ENCODE data around the gene PSMC3IP. TPM values are rescaled to one million over a fixed set of nuclear protein-coding genes. Genes with fewer than 3 reads are reported as not detected.

Gene PSMC3IP
- polyA plus RNA-seq, 1 donor from 2014 or later: 22.5 TPM

DNA sequence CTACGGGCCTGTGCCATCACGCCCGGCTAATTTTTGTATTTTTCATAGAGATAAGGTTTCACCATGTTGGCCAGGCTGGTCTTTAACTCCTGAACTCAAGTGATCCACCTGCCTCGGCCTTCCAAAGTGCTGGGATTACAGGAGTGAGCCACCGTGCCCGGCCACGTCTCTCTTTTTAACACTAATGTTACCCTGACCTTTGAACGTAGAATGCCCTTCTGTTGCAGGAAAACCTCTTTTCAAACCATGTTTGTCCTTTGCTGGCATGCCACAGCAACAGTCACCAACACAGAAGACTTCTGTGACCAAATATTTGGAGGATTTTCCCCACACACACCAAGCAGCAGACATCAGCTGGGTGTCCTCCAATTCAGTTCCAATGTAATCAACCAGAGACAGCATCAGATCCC lies 32.6 kb downstream of the PSMC3IP start:
- no peak overlapping the region for H3K9ac ChIP-seq (ENCODE audit: low read length)
- no peaks in the 10 kb centered on the region for H3F3A ChIP-seq (ENCODE audit: insufficient read depth, low read length, poor library complexity, severe bottlenecking)
- no peaks in the 10 kb centered on the region for H4K20me1 ChIP-seq (ENCODE audit: insufficient read depth)
- no peaks in the 10 kb centered on the region for H3K79me2 ChIP-seq (replicated peaks; ENCODE audit: insufficient read depth, low read length)
- no peaks in the 10 kb centered on the region for H3K27me3 ChIP-seq (ENCODE audit: insufficient read depth, low read depth, low read length)
- H3K9me3 ChIP-seq (ENCODE audit: low read length): no peaks in the 10 kb centered on the region
- H3K4me2 ChIP-seq (ENCODE audit: low read length): no peak overlapping the region
- H3K27ac ChIP-seq (ENCODE audit: low read length): no peak overlapping the region
- no peak overlapping the region for H2AFZ ChIP-seq (ENCODE audit: low read depth, low read length)
- H3K36me3 ChIP-seq (ENCODE audit: insufficient read depth, low read length): no peaks in the 10 kb centered on the region
- no peak overlapping the region for H3K4me3 ChIP-seq (ENCODE audit: low read length)
- TF ChIP-seq EP300 (conservative IDR thresholded peaks at IDR 0.05; ENCODE audit: poor library complexity, severe bottlenecking) (no peak), POLR2AphosphoS5 (IDR thresholded peaks at IDR 0.05) (no peak), RAD21 (conservative IDR thresholded peaks at IDR 0.05) (no peak), SMC3 (conservative IDR thresholded peaks at IDR 0.05; ENCODE audit: poor library complexity) (no peak), EZH2 (IDR thresholded peaks at IDR 0.05; ENCODE audit: borderline replicate concordance, insufficient read depth, low read length, poor library complexity, severe bottlenecking) (no peak), TAF1 (IDR thresholded peaks at IDR 0.05; ENCODE audit: low read depth) (no peak), MXI1 (conservative IDR thresholded peaks at IDR 0.05; ENCODE audit: poor library complexity, severe bottlenecking) (no peak), CTCF (IDR thresholded peaks at IDR 0.05; ENCODE audit: poor library complexity, severe bottlenecking) (no peak)
- TF ChIP-seq, protein P1, sequence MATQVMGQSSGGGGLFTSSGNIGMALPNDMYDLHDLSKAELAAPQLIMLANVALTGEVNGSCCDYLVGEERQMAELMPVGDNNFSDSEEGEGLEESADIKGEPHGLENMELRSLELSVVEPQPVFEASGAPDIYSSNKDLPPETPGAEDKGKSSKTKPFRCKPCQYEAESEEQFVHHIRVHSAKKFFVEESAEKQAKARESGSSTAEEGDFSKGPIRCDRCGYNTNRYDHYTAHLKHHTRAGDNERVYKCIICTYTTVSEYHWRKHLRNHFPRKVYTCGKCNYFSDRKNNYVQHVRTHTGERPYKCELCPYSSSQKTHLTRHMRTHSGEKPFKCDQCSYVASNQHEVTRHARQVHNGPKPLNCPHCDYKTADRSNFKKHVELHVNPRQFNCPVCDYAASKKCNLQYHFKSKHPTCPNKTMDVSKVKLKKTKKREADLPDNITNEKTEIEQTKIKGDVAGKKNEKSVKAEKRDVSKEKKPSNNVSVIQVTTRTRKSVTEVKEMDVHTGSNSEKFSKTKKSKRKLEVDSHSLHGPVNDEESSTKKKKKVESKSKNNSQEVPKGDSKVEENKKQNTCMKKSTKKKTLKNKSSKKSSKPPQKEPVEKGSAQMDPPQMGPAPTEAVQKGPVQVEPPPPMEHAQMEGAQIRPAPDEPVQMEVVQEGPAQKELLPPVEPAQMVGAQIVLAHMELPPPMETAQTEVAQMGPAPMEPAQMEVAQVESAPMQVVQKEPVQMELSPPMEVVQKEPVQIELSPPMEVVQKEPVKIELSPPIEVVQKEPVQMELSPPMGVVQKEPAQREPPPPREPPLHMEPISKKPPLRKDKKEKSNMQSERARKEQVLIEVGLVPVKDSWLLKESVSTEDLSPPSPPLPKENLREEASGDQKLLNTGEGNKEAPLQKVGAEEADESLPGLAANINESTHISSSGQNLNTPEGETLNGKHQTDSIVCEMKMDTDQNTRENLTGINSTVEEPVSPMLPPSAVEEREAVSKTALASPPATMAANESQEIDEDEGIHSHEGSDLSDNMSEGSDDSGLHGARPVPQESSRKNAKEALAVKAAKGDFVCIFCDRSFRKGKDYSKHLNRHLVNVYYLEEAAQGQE (IDR thresholded peaks at IDR 0.05; ENCODE audit: borderline replicate concordance): no peak
- no peaks in the 10 kb centered on the region for H3K9me2 ChIP-seq (ENCODE audit: insufficient read depth, low read length)

DNA sequence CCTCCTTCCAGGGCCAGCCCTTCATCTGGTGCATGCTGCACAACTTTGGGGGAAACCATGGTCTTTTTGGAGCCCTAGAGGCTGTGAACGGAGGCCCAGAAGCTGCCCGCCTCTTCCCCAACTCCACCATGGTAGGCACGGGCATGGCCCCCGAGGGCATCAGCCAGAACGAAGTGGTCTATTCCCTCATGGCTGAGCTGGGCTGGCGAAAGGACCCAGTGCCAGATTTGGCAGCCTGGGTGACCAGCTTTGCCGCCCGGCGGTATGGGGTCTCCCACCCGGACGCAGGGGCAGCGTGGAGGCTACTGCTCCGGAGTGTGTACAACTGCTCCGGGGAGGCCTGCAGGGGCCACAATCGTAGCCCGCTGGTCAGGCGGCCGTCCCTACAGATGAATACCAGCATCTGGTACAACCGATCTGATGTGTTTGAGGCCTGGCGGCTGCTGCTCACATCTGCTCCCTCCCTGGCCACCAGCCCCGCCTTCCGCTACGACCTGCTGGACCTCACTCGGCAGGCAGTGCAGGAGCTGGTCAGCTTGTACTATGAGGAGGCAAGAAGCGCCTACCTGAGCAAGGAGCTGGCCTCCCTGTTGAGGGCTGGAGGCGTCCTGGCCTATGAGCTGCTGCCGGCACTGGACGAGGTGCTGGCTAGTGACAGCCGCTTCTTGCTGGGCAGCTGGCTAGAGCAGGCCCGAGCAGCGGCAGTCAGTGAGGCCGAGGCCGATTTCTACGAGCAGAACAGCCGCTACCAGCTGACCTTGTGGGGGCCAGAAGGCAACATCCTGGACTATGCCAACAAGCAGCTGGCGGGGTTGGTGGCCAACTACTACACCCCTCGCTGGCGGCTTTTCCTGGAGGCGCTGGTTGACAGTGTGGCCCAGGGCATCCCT lies 34.1 kb downstream of the PSMC3IP start:
- H3K36me3 ChIP-seq (ENCODE audit: insufficient read depth, low read length): no peaks in the 10 kb centered on the region
- H3K79me2 ChIP-seq (replicated peaks; ENCODE audit: insufficient read depth, low read length): no peaks in the 10 kb centered on the region
- no peaks in the 10 kb centered on the region for H4K20me1 ChIP-seq (ENCODE audit: insufficient read depth)
- H3K4me2 ChIP-seq (ENCODE audit: low read length): no peak overlapping the region
- H2AFZ ChIP-seq (ENCODE audit: low read depth, low read length): no peak overlapping the region
- no peak overlapping the region for H3K4me3 ChIP-seq (ENCODE audit: low read length)
- H3K9me2 ChIP-seq (ENCODE audit: insufficient read depth, low read length): no peaks in the 10 kb centered on the region
- TF ChIP-seq EZH2 (IDR thresholded peaks at IDR 0.05; ENCODE audit: borderline replicate concordance, insufficient read depth, low read length, poor library complexity, severe bottlenecking) (no peak), TAF1 (IDR thresholded peaks at IDR 0.05; ENCODE audit: low read depth) (no peak), RAD21 (conservative IDR thresholded peaks at IDR 0.05) (no peak), CTCF (IDR thresholded peaks at IDR 0.05; ENCODE audit: poor library complexity, severe bottlenecking) (no peak), SMC3 (conservative IDR thresholded peaks at IDR 0.05; ENCODE audit: poor library complexity) (no peak), POLR2AphosphoS5 (IDR thresholded peaks at IDR 0.05) (no peak), MXI1 (conservative IDR thresholded peaks at IDR 0.05; ENCODE audit: poor library complexity, severe bottlenecking) (no peak), EP300 (conservative IDR thresholded peaks at IDR 0.05; ENCODE audit: poor library complexity, severe bottlenecking) (no peak)
- TF ChIP-seq, protein P1 (IDR thresholded peaks at IDR 0.05; ENCODE audit: borderline replicate concordance): no peak
- H3K9me3 ChIP-seq (ENCODE audit: low read length): no peaks in the 10 kb centered on the region
- no peak overlapping the region for H3K9ac ChIP-seq (ENCODE audit: low read length)
- no peaks in the 10 kb centered on the region for H3K27me3 ChIP-seq (ENCODE audit: insufficient read depth, low read depth, low read length)
- no peaks in the 10 kb centered on the region for H3F3A ChIP-seq (ENCODE audit: insufficient read depth, low read length, poor library complexity, severe bottlenecking)
- no peak overlapping the region for H3K27ac ChIP-seq (ENCODE audit: low read length)
